SK-N-SH (cell line): Measurements from ENCODE around the gene MRPS26.

Experiments used
- ELF1 ChIP-seq: IDR thresholded peaks from 2 replicates; pipeline ENCODE4 v1.4.0; 2012
- SMC3 ChIP-seq: IDR thresholded peaks from 2 replicates; pipeline ENCODE4 v1.6.1; 2012; ENCODE audit warnings: low read depth, low read length, improper control_type of control experiment
- TCF12 ChIP-seq: IDR thresholded peaks from 2 replicates; pipeline ENCODE4 v1.4.0; 2012
- YY1 ChIP-seq: IDR thresholded peaks from 2 replicates; pipeline ENCODE4 v1.4.0; 2012; ENCODE audit warnings: low read depth, mild to moderate bottlenecking
- TF ChIP-seq, protein P1 (sequence below): fragments of 200-600 bp; sonication (generic); IDR thresholded peaks from 2 replicates; pipeline ENCODE4 v1.6.1; 2017; ENCODE audit warnings: antibody characterized with exemption, mild to moderate bottlenecking, moderate library complexity
- TF ChIP-seq, protein P2 (sequence below): fragments of 150-350 bp; IDR thresholded peaks from 2 replicates; pipeline ENCODE4 v1.6.1; 2017; ENCODE audit warnings: antibody characterized with exemption, low read length, low read depth, borderline replicate concordance

DNA sequence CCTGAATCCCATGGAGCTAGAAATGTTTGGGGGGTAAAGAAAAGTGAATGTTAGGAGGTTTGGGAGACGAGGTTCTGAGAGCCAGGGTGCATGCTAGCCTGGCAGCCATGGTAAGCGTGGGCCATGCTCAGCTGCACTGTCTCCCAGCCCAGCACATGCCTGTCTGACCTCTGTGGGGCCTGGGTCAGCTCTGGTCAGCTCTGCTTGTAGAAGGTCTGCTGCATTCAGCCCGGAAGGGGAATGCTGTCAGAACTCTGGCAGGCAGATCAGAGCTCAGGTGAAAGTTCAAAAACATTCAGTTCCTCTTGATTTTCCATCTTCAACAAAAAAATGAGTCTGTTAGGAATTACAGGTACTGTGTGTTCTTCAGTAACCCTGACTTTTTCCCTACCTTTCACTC is 8.2 kb upstream of the MRPS26 start:
- TF ChIP-seq, protein P1, sequence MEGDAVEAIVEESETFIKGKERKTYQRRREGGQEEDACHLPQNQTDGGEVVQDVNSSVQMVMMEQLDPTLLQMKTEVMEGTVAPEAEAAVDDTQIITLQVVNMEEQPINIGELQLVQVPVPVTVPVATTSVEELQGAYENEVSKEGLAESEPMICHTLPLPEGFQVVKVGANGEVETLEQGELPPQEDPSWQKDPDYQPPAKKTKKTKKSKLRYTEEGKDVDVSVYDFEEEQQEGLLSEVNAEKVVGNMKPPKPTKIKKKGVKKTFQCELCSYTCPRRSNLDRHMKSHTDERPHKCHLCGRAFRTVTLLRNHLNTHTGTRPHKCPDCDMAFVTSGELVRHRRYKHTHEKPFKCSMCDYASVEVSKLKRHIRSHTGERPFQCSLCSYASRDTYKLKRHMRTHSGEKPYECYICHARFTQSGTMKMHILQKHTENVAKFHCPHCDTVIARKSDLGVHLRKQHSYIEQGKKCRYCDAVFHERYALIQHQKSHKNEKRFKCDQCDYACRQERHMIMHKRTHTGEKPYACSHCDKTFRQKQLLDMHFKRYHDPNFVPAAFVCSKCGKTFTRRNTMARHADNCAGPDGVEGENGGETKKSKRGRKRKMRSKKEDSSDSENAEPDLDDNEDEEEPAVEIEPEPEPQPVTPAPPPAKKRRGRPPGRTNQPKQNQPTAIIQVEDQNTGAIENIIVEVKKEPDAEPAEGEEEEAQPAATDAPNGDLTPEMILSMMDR, result no peak
- TF ChIP-seq TCF12 (no peak), YY1 (no peak), ELF1 (no peak), SMC3 (no peak)
- TF ChIP-seq, protein P2, sequence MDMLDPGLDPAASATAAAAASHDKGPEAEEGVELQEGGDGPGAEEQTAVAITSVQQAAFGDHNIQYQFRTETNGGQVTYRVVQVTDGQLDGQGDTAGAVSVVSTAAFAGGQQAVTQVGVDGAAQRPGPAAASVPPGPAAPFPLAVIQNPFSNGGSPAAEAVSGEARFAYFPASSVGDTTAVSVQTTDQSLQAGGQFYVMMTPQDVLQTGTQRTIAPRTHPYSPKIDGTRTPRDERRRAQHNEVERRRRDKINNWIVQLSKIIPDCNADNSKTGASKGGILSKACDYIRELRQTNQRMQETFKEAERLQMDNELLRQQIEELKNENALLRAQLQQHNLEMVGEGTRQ, result no peak
